Epithelial cell of umbilical artery (primary cell): ENCODE measurements around the gene PNN. TPM values are rescaled to one million over a fixed set of nuclear protein-coding genes. Genes with fewer than 3 reads are reported as not detected.

Source experiments
- total RNA-seq: library from RNA; depleted of rRNA; stranded (reverse); fragments of >200 nt; gene quantifications from 2 replicates; pipeline ENCODE4 v1.2.3, GENCODE V29; 2014

PNN gene
- total RNA-seq, result 22.4 and 29.0 TPM in 2 replicates

GRCh38 chr14:39174560-39175444 is at the start of gene PNN:
Gene PNN (plus strand): TSS chr14:39175254. CDS start chr14:39175280, 26 bp downstream.

Other genes starting within 250 kb of the PNN start
- 295 and 434 TPM in 2 replicates for gene SEC23A, start 72.0 kb upstream of the PNN start, total RNA-seq
- gene GEMIN2, start 60.9 kb upstream of the PNN start, total RNA-seq, result 41.0 and 56.5 TPM in 2 replicates
- 25.7 and 30.5 TPM in 2 replicates for gene TRAPPC6B, start 4.9 kb upstream of the PNN start, total RNA-seq
- 12.3 and 14.3 TPM in 2 replicates for gene MIA2, start 58.7 kb downstream of the PNN start, total RNA-seq